Testis (tissue), 3 donors: ENCODE measurements around the gene POLR1A. TPM values are rescaled to one million over a fixed set of nuclear protein-coding genes. Genes with fewer than 3 reads are reported as not detected.

Experiments used
- DNase-seq: peaks from one replicate; pipeline ENCODE4 v3.0.0-alpha.2; 2019
- H3K27ac ChIP-seq, 2 donors: fragments of 200-600 bp; sonication (generic); one replicate each; pipeline ENCODE4 v1.5.1; 2019
- H3K27me3 ChIP-seq: fragments of 200-600 bp; sonication (generic); one replicate; pipeline ENCODE4 v1.5.1; 2019
- H3K36me3 ChIP-seq: fragments of 200-600 bp; sonication (generic); one replicate; pipeline ENCODE4 v1.5.1; 2017; ENCODE audit warnings: low read depth; ENCODE audit errors: missing control alignments
- H3K4me1 ChIP-seq: fragments of 200-600 bp; sonication (generic); one replicate; pipeline ENCODE4 v1.5.1; 2019
- H3K4me3 ChIP-seq, 2 donors: fragments of 200-600 bp; sonication (generic); one replicate each; pipeline ENCODE4 v1.5.1; 2017 to 2019
- H3K9me3 ChIP-seq: fragments of 200-600 bp; sonication (generic); one replicate; pipeline ENCODE4 v1.5.1; 2017
- POLR2A ChIP-seq: fragments of 450-650 bp; IDR thresholded peaks from one replicate; pipeline ENCODE4 v1.6.1; 2017; ENCODE audit warnings: antibody characterized with exemption, mild to moderate bottlenecking, moderate library complexity
- WGBS, 2 donors: methylation state at CpG; one replicate each; pipeline ENCODE4 v1.1.5; 2018; 5-methylcytosine and 5-hydroxymethylcytosine counted together
- intact Hi-C: fragments of 100-400 bp; cut with DNase I; formaldehyde crosslinking; loops from one replicate; pipeline ENCODE4 v1.15.1; 2023; ENCODE audit warnings: low total_unique reads
- polyA plus RNA-seq: library from polyadenylated mRNA; stranded (reverse); fragments of 350-450 nt; fragmentation: Illumina TruSeq; extraction: RNeasy Lipid Tissue Mini Kit (QIAGEN cat#74804); gene quantifications from one replicate; pipeline ENCODE4 v1.2.3, GENCODE V29; 2014; ENCODE audit warnings: low read depth, low replicate concordance; ENCODE audit not compliant: insufficient read depth
- total RNA-seq, 2 donors: library from RNA; depleted of rRNA; stranded (reverse); fragments of >200 nt; gene quantifications; one replicate each; pipeline ENCODE4 v1.2.3, GENCODE V29; 2016
- TF ChIP-seq, protein P1 (sequence below), 3 experiments: fragments of 450-650 bp in 2 of 3; fragments of 200-600 bp in 1 of 3; sonication (generic) in 1 of 3; IDR thresholded peaks; one replicate each; pipeline ENCODE4 v1.5.1; 2016 to 2019; ENCODE audit warnings: antibody characterized with exemption in 3 of 3, mild to moderate bottlenecking in 2 of 3, moderate library complexity in 1 of 3

POLR1A gene
- total and polyA plus RNA-seq, 3 donors from 2014 or later: 20.0 to 28.7 (median 28.1) TPM

DNA sequence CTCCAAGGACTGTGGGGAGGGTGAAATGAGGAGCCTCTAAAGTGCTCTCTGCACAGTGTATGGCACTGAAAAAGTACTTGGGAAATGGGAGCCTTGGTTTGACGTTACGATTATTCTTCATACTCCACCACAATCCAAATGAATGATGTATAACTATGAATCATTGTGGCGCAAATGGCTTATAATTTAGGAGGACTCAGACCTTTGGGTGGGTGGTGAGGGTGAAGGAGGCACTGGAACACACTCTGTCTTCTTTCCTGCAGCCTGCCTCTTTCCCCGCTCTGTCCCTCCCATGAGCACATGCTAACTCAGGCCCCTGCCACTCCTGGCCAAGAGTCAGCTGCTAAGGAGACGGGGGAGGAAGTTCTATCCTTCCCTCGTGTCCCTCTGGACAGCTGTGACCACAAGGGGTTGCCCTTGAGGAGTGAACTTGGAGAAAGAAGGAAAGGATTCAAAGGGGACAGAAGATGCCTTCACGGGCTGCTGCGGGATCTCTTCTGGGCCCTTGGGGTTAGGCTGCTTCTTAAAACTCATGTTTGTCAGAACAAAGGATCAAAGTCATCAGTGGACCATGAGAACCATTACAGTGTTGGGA is 36.5 kb downstream of the POLR1A start:
- Histone ChIP-seq H3K9me3 (no peaks in the 10 kb centered on the region), H3K4me1 (peaks cover 7% of the 10 kb centered on the region), H3K27ac (no peak overlapping the region), H3K36me3 (peaks cover 5% of the 10 kb centered on the region), H3K27me3 (no peaks in the 10 kb centered on the region), H3K4me3 (no peak overlapping the region)
- 68 to 82% methylated on average over 7 to 8 of the region's 8 CpGs for WGBS, 2 donors
- intact Hi-C loops: no loop called here
- TF ChIP-seq, protein P1, sequence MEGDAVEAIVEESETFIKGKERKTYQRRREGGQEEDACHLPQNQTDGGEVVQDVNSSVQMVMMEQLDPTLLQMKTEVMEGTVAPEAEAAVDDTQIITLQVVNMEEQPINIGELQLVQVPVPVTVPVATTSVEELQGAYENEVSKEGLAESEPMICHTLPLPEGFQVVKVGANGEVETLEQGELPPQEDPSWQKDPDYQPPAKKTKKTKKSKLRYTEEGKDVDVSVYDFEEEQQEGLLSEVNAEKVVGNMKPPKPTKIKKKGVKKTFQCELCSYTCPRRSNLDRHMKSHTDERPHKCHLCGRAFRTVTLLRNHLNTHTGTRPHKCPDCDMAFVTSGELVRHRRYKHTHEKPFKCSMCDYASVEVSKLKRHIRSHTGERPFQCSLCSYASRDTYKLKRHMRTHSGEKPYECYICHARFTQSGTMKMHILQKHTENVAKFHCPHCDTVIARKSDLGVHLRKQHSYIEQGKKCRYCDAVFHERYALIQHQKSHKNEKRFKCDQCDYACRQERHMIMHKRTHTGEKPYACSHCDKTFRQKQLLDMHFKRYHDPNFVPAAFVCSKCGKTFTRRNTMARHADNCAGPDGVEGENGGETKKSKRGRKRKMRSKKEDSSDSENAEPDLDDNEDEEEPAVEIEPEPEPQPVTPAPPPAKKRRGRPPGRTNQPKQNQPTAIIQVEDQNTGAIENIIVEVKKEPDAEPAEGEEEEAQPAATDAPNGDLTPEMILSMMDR (IDR thresholded peaks at IDR 0.05): no peak
- no peak for TF ChIP-seq POLR2A
- peak; percentile 31 for DNase-seq

DNA sequence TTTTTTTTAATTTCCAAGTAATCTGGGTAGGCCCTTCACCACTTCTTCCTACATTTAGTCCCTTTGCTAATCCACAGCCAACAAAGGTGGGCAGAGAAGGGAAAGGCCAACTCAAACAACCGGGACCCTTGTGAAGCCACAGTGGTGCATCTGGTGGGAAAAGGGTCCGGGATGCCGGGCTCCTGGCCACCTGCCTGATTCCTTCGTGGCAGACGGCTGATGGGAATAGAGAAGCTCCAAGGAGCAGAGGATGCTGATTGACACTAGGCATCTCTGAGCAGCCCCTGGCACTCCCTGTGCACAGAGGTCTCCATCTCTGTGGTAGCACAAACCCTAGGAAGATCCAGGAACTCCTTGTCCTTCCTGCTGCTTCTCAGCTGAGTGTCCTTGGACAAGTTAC is 37.0 kb downstream of the POLR1A start:
- Histone ChIP-seq H3K4me1 (peaks cover 7% of the 10 kb centered on the region), H3K4me3 (no peak overlapping the region), H3K27me3 (no peaks in the 10 kb centered on the region), H3K36me3 (peaks cover 5% of the 10 kb centered on the region), H3K9me3 (no peaks in the 10 kb centered on the region), H3K27ac (no peak overlapping the region)
- 96 to 97% methylated on average over 5 of the region's 5 CpGs for WGBS, 2 donors
- TF ChIP-seq, protein P1 (IDR thresholded peaks at IDR 0.05): no peak
- TF ChIP-seq POLR2A: no peak
- DNase-seq: no peak
- intact Hi-C loops: no loop called here

DNA sequence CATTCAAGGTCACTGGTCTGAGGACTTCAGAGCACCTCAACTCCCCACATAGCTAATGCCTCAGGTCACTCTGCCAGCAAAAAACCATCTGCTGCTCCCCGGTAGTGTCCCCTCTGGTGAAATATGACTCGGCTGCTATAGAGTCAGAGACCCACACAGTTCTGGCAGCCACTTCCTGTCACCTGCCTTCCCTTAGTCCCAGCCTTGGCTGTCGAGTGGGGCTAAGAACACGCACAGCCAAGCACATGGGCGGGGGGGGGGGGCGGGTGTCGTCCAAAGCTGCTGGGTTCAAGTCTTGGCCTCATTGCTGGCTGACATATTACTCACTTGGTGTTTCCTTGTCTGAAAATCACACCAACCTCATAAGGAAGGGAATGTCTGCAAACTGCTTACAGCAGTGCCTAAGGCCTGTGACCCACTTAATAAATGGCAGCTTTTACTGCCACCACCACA is 37.5 kb downstream of the POLR1A start:
- H3K4me3 ChIP-seq: no peak overlapping the region
- no peak for DNase-seq
- peaks cover 7% of the 10 kb centered on the region for H3K4me1 ChIP-seq
- no peak for TF ChIP-seq POLR2A
- TF ChIP-seq, protein P1 (IDR thresholded peaks at IDR 0.05): no peak
- intact Hi-C loops: no loop called here
- WGBS, 2 donors: 70 to 77% methylated on average over 7 of the region's 7 CpGs
- H3K36me3 ChIP-seq: peaks cover 5% of the 10 kb centered on the region
- H3K9me3 ChIP-seq: no peaks in the 10 kb centered on the region
- H3K27ac ChIP-seq: no peak overlapping the region
- H3K27me3 ChIP-seq: no peaks in the 10 kb centered on the region

DNA sequence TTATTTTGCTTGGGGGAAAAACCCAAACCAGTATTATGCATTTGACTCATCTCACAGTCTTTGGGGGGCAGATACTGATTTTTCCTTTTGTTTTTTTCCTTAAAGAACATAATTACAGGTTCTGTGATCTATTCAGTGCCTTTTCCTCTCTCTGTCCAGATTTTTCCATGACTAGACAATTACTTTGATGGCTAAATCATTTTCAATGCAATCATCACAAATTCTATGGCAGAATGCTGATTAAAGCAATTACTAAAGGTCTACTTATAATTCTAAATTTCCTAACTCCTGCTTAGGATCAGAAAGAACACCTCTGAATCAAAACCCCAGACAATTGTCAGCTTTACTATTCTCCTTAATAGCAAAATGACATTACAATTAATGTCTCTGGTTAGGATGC is 38.8 kb downstream of the POLR1A start:
- H3K4me3 ChIP-seq: no peak overlapping the region
- H3K9me3 ChIP-seq: no peaks in the 10 kb centered on the region
- intact Hi-C loops: no loop called here
- H3K4me1 ChIP-seq: peaks cover 5% of the 10 kb centered on the region
- H3K27ac ChIP-seq: no peak overlapping the region
- TF ChIP-seq, protein P1 (IDR thresholded peaks at IDR 0.05): no peak
- no peak for TF ChIP-seq POLR2A
- no peak for DNase-seq
- H3K27me3 ChIP-seq: no peaks in the 10 kb centered on the region
- H3K36me3 ChIP-seq: peaks cover 5% of the 10 kb centered on the region

DNA sequence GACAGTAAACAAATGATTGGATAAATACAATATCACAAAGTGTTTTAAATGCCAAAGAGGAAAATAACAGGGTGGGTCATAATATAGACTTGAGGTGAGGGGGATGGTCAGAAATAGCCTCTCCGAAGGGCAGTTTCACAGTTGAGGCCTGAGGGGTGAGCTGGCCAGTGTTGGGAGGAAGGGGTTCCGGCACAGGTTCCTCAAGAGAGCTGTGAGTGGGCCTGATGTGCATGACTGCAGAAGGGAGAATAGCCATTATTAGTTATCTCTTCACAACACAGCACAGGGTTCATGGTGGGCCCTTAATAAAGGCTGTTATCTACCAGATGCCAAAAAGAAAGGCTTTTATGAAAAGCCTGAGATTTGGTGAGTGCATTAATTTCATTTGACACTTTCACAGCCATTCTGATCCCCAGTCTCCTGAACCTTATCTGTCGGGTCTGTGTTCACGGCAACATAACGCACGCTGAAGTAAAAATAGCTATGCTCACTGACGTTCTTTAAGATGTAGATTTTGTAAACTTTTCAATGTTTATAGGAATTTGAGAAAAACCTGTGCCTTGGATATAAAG is 39.6 kb downstream of the POLR1A start:
- TF ChIP-seq, protein P1 (IDR thresholded peaks at IDR 0.05): no peak
- TF ChIP-seq POLR2A: no peak
- Histone ChIP-seq H3K9me3 (no peaks in the 10 kb centered on the region), H3K27me3 (no peaks in the 10 kb centered on the region), H3K4me3 (no peak overlapping the region), H3K27ac (peak overlapping the region in 1 of 2 donors; percentile 5), H3K36me3 (peaks cover 5% of the 10 kb centered on the region), H3K4me1 (peaks cover 6% of the 10 kb centered on the region)
- DNase-seq: no peak
- intact Hi-C loops: no loop called here
- 94% methylated on average over 7 of the region's 7 CpGs for WGBS, 2 donors
